HEK293 (cell line): ENCODE results near the gene CACTIN.

Source experiments
- CTCF ChIA-PET: fragments of 350-600 bp; formaldehyde crosslinking; extraction: SDS; loops from one replicate; lab custom pipeline; 2021; ENCODE audit warnings: antibody characterized with exemption; lab: Yijun Ruan, JAX
- POLR2A ChIA-PET: fragments of 300-600 bp; formaldehyde crosslinking; extraction: SDS; loops from one replicate; lab custom pipeline; 2020; ENCODE audit warnings: antibody characterized with exemption, inconsistent platforms; lab: Yijun Ruan, JAX
- H3K27ac ChIP-seq: fragments of 200-500 bp; sonication (Bioruptor generic); 2 replicates; pipeline ENCODE4 v1.5.1; 2014; ENCODE audit warnings: low read depth, low read length, control low read depth, inconsistent platforms; ENCODE audit errors: extremely low read depth
- H3K36me3 ChIP-seq, 2 experiments: fragments of 200-500 bp in 1 of 2; sonication (Bioruptor generic) in 1 of 2; 1 replicate in 1 of 2; 2 replicates in 1 of 2; pipeline ENCODE4 v1.5.1; 2014 to 2017; ENCODE audit warnings: inconsistent platforms in 2 of 2, low read length in 2 of 2; ENCODE audit not compliant: control insufficient read depth in 2 of 2, insufficient read depth in 1 of 2
- H3K4me1 ChIP-seq: fragments of 200-500 bp; sonication (Bioruptor generic); 2 replicates; pipeline ENCODE4 v1.5.1; 2014; ENCODE audit warnings: mild to moderate bottlenecking, low read length, inconsistent platforms; ENCODE audit not compliant: control insufficient read depth, insufficient read depth
- H3K4me3 ChIP-seq: 2 replicates; pipeline ENCODE4 v1.5.1; 2011; ENCODE audit warnings: low read depth, mild to moderate bottlenecking, control low read depth, low read length, moderate library complexity
- H3K9me3 ChIP-seq: fragments of 200-500 bp; sonication (Bioruptor generic); 2 replicates; pipeline ENCODE4 v1.5.1; 2014; ENCODE audit warnings: low read depth, low read length, inconsistent platforms; ENCODE audit not compliant: control insufficient read depth, insufficient read depth
- GLI4 ChIP-seq: fragments of 450-650 bp; formaldehyde crosslinking; IDR thresholded peaks from 2 replicates; pipeline ENCODE4 v1.5.1; 2016; ENCODE audit warnings: missing biosample characterization, missing genetic modification characterization
- GLIS1 ChIP-seq: fragments of 450-650 bp; formaldehyde crosslinking; IDR thresholded peaks from 2 replicates; pipeline ENCODE4 v1.5.1; 2016; ENCODE audit warnings: missing biosample characterization, missing genetic modification characterization
- GLIS2 ChIP-seq: fragments of 450-650 bp; formaldehyde crosslinking; IDR thresholded peaks from 2 replicates; pipeline ENCODE4 v1.5.1; 2016; ENCODE audit warnings: missing biosample characterization, missing genetic modification characterization
- KLF10 ChIP-seq: fragments of 450-650 bp; IDR thresholded peaks from 2 replicates; pipeline ENCODE4 v1.5.1; 2018; ENCODE audit warnings: missing biosample characterization, mild to moderate bottlenecking, missing genetic modification characterization
- KLF16 ChIP-seq: fragments of 450-650 bp; formaldehyde crosslinking; IDR thresholded peaks from 2 replicates; pipeline ENCODE4 v1.5.1; 2017; ENCODE audit warnings: missing biosample characterization, missing genetic modification characterization
- KLF8 ChIP-seq: fragments of 450-650 bp; formaldehyde crosslinking; IDR thresholded peaks from 2 replicates; pipeline ENCODE4 v1.5.1; 2016; ENCODE audit warnings: missing biosample characterization, missing genetic modification characterization
- MEIS1 ChIP-seq: sonication (generic); formaldehyde crosslinking; IDR thresholded peaks from 2 replicates; pipeline ENCODE4 v1.8.1; 2022; ENCODE audit warnings: missing genetic modification reagents, mild to moderate bottlenecking, borderline replicate concordance
- MZF1 ChIP-seq: fragments of 450-650 bp; formaldehyde crosslinking; IDR thresholded peaks from 2 replicates; pipeline ENCODE4 v1.5.1; 2017; ENCODE audit warnings: missing biosample characterization, missing genetic modification characterization, borderline replicate concordance
- SALL2 ChIP-seq: fragments of 450-650 bp; formaldehyde crosslinking; IDR thresholded peaks from 2 replicates; pipeline ENCODE4 v1.5.0; 2017; ENCODE audit warnings: missing biosample characterization, mild to moderate bottlenecking, missing genetic modification characterization, borderline replicate concordance
- SCRT2 ChIP-seq: fragments of 450-650 bp; formaldehyde crosslinking; IDR thresholded peaks from 2 replicates; pipeline ENCODE4 v1.5.1; 2016; ENCODE audit warnings: missing biosample characterization, missing genetic modification characterization
- SP2 ChIP-seq: fragments of 450-650 bp; formaldehyde crosslinking; IDR thresholded peaks from 2 replicates; pipeline ENCODE4 v1.5.1; 2016; ENCODE audit warnings: missing biosample characterization, missing genetic modification characterization
- SP3 ChIP-seq: fragments of 450-650 bp; formaldehyde crosslinking; IDR thresholded peaks from 2 replicates; pipeline ENCODE4 v1.5.1; 2016; ENCODE audit warnings: missing biosample characterization, missing genetic modification characterization
- ZBTB17 ChIP-seq: fragments of 450-650 bp; formaldehyde crosslinking; IDR thresholded peaks from 2 replicates; pipeline ENCODE4 v1.5.1; 2016; ENCODE audit warnings: missing biosample characterization, missing genetic modification characterization
- ZBTB20 ChIP-seq: fragments of 450-650 bp; formaldehyde crosslinking; IDR thresholded peaks from 2 replicates; pipeline ENCODE4 v1.5.1; 2016; ENCODE audit warnings: missing biosample characterization, missing genetic modification characterization
- ZBTB26 ChIP-seq: fragments of 450-650 bp; formaldehyde crosslinking; optimal IDR thresholded peaks from 2 replicates; pipeline ENCODE3; 2016; ENCODE audit warnings: missing biosample characterization, mild to moderate bottlenecking, missing genetic modification characterization
- ZBTB8A ChIP-seq: fragments of 450-650 bp; formaldehyde crosslinking; IDR thresholded peaks from 2 replicates; pipeline ENCODE4 v1.5.1; 2016; ENCODE audit warnings: missing biosample characterization, missing genetic modification characterization
- ZFP37 ChIP-seq: fragments of 450-650 bp; formaldehyde crosslinking; IDR thresholded peaks from 2 replicates; pipeline ENCODE4 v1.5.1; 2016; ENCODE audit warnings: missing biosample characterization, missing genetic modification characterization
- ZNF169 ChIP-seq: fragments of 450-650 bp; formaldehyde crosslinking; IDR thresholded peaks from 2 replicates; pipeline ENCODE4 v1.5.1; 2016; ENCODE audit warnings: missing biosample characterization, missing genetic modification characterization
- ZNF202 ChIP-seq: fragments of 450-650 bp; formaldehyde crosslinking; IDR thresholded peaks from 2 replicates; pipeline ENCODE4 v1.5.1; 2016; ENCODE audit warnings: missing biosample characterization, missing genetic modification characterization, borderline replicate concordance
- ZNF24 ChIP-seq: fragments of 450-650 bp; formaldehyde crosslinking; IDR thresholded peaks from 2 replicates; pipeline ENCODE4 v1.5.1; 2016; ENCODE audit warnings: missing biosample characterization, missing genetic modification characterization
- ZNF341 ChIP-seq: fragments of 450-650 bp; formaldehyde crosslinking; IDR thresholded peaks from 2 replicates; pipeline ENCODE4; 2016; ENCODE audit warnings: low read depth, missing biosample characterization, missing genetic modification characterization
- ZNF366 ChIP-seq: fragments of 450-650 bp; formaldehyde crosslinking; conservative IDR thresholded peaks from 2 replicates; pipeline ENCODE4 v1.5.1; 2016; ENCODE audit warnings: missing biosample characterization, missing genetic modification characterization
- ZNF391 ChIP-seq: fragments of 450-650 bp; formaldehyde crosslinking; IDR thresholded peaks from 2 replicates; pipeline ENCODE4 v1.5.1; 2016; ENCODE audit warnings: low read depth, missing biosample characterization, missing genetic modification characterization, borderline replicate concordance
- ZNF404 ChIP-seq: fragments of 450-650 bp; formaldehyde crosslinking; IDR thresholded peaks from 2 replicates; pipeline ENCODE4 v1.5.1; 2017; ENCODE audit warnings: missing biosample characterization, missing genetic modification characterization
- ZNF449 ChIP-seq: fragments of 450-650 bp; formaldehyde crosslinking; IDR thresholded peaks from 2 replicates; pipeline ENCODE4 v1.5.1; 2017; ENCODE audit warnings: missing biosample characterization, mild to moderate bottlenecking, missing genetic modification characterization, moderate library complexity
- ZNF621 ChIP-seq: fragments of 450-650 bp; formaldehyde crosslinking; IDR thresholded peaks from 2 replicates; pipeline ENCODE4 v1.5.1; 2017; ENCODE audit warnings: missing biosample characterization, missing genetic modification characterization
- ZNF623 ChIP-seq: fragments of 450-650 bp; formaldehyde crosslinking; IDR thresholded peaks from 2 replicates; pipeline ENCODE4 v1.5.1; 2016; ENCODE audit warnings: missing biosample characterization, missing genetic modification characterization
- ZNF677 ChIP-seq: fragments of 450-650 bp; IDR thresholded peaks from 2 replicates; pipeline ENCODE4 v1.5.0; 2018; ENCODE audit warnings: missing biosample characterization, mild to moderate bottlenecking, missing genetic modification characterization, moderate library complexity
- ZNF785 ChIP-seq: fragments of 450-650 bp; formaldehyde crosslinking; IDR thresholded peaks from 2 replicates; pipeline ENCODE4 v1.5.1; 2016; ENCODE audit warnings: missing biosample characterization, missing genetic modification characterization
- ZNF792 ChIP-seq: fragments of 450-650 bp; formaldehyde crosslinking; IDR thresholded peaks from 2 replicates; pipeline ENCODE4 v1.5.1; 2016; ENCODE audit warnings: missing biosample characterization, missing genetic modification characterization
- ZNF843 ChIP-seq: fragments of 450-650 bp; formaldehyde crosslinking; IDR thresholded peaks from 2 replicates; pipeline ENCODE4 v1.5.1; 2016; ENCODE audit warnings: missing biosample characterization, missing genetic modification characterization
- TF ChIP-seq, protein P1 (sequence below): fragments of 450-650 bp; formaldehyde crosslinking; IDR thresholded peaks from 2 replicates; pipeline ENCODE4 v1.5.1; 2017; ENCODE audit warnings: missing biosample characterization, missing genetic modification characterization

Gene CACTIN

GRCh38 chr19:3607303-3608078 is 19.1 kb downstream of the CACTIN start (continued):
- no peak for TF ChIP-seq SCRT2 (tag by site-specific recombination)
- TF ChIP-seq SP2: peak; percentile 69
- no peak for TF ChIP-seq ZFP37 (tag by site-specific recombination)
- no peak for TF ChIP-seq ZNF24
- TF ChIP-seq GLI4 (tag by site-specific recombination): no peak
- no peak for TF ChIP-seq MZF1 (tag by site-specific recombination)
- peak; percentile 98 for TF ChIP-seq ZNF677
- TF ChIP-seq ZNF404 (tag by site-specific recombination): no peak
- no peak for TF ChIP-seq ZNF792
- no peak for TF ChIP-seq KLF10 (tag by site-specific recombination)
- peak; percentile 67 for TF ChIP-seq ZNF449
- TF ChIP-seq ZNF623 (tag by site-specific recombination): no peak
- TF ChIP-seq SALL2 (tag by site-specific recombination): no peak
- TF ChIP-seq ZNF341 (tag by site-specific recombination): peak; percentile 65
- peak; percentile 61 for TF ChIP-seq ZNF366 (tag by site-specific recombination)
- TF ChIP-seq SP3: peak; percentile 44
- TF ChIP-seq ZNF391: no peak
- TF ChIP-seq ZNF621 (tag by site-specific recombination): no peak
- TF ChIP-seq ZNF169 (tag by site-specific recombination): no peak

DNA sequence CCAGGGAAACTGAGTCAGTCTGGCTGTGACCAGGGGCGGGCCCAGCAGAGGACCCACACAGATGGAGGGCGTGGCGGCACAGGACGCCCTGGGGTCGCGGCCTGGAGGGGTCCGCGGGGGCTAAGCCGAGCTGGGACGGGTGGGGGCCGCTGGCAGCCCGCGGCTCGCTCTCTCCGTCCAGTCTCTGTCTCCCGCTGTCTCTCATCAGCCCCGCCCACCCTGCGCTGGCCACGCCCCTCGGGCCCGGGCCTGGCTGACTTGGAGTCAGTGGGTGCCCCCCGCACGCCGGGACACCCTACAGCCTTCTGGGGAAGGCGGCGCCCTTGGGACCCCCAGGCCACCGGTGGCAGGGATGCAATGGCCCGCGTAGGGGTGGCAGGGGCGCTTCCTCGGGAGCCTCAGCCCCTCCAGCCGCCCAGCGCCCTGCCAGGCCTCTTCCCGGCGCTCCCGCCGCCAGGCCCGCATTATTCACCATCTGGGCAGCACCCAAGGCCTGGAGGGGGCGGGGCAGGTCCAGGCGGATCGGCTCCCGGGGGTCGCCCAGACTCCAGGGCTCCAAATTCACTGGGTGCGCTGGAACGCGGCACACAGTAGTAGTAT is 19.8 kb downstream of the CACTIN start, which contains the start of gene TBXA2R:
Gene TBXA2R, minus strand, starts transcription at position 186 of the 600 bp plus-strand sequence. CDS start 6,241 bp downstream, outside the sequence.
- Histone ChIP-seq H3K4me1 (peaks cover 3% of the 10 kb centered on the region; the same call in 1 of the 2 replicates), H3K9me3 (no peaks in the 10 kb centered on the region), H3K36me3 (peaks cover 0 to 18% of the 10 kb centered on the region in 2 experiments; a peak in 2 of 3 replicates), H3K4me3 (peak within 1 kb of the TSS; percentile 51), H3K27ac (no peak within 1 kb of the TSS)
- CTCF ChIA-PET: interaction anchor here (1.2 kb wide), 1 partner anchor 62 kb away, joined by 3 read pairs; no protein-coding TSS in a partner anchor
- POLR2A ChIA-PET: interaction anchor here (0.6 kb wide), 1 partner anchor 99 kb away, joined by 10 read pairs; no protein-coding TSS in a partner anchor
- TF ChIP-seq ZBTB8A (tag by site-specific recombination) (peak; percentile 79), ZNF202 (no peak), GLIS1 (tag by site-specific recombination) (peak; percentile 57; the same call in 1 of the 2 replicates), KLF8 (tag by site-specific recombination) (peak; percentile 67), KLF16 (tag by site-specific recombination) (peak; percentile 55; the same call in 1 of the 2 replicates), ZBTB17 (tag by site-specific recombination) (0 out of 2 replicates have a peak, but pooled peaks have one; percentile 43), ZNF785 (tag by site-specific recombination) (no peak), SP3 (peak; percentile 83), KLF10 (tag by site-specific recombination) (peak; percentile 53; the same call in 1 of the 2 replicates), ZBTB26 (tag by site-specific recombination) (peak; percentile 26), GLIS2 (peak; percentile 78), ZNF449 (no peak), ZNF843 (tag by site-specific recombination) (no peak), SP2 (peak; percentile 55), MEIS1 (CRISPR knock-in tag) (no peak), ZBTB20 (peak; percentile 65)
- TF ChIP-seq, protein P1, sequence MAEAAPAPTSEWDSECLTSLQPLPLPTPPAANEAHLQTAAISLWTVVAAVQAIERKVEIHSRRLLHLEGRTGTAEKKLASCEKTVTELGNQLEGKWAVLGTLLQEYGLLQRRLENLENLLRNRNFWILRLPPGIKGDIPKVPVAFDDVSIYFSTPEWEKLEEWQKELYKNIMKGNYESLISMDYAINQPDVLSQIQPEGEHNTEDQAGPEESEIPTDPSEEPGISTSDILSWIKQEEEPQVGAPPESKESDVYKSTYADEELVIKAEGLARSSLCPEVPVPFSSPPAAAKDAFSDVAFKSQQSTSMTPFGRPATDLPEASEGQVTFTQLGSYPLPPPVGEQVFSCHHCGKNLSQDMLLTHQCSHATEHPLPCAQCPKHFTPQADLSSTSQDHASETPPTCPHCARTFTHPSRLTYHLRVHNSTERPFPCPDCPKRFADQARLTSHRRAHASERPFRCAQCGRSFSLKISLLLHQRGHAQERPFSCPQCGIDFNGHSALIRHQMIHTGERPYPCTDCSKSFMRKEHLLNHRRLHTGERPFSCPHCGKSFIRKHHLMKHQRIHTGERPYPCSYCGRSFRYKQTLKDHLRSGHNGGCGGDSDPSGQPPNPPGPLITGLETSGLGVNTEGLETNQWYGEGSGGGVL (tag by site-specific recombination): peak; percentile 32; the same call in 1 of the 2 replicates
